Transverse colon (tissue), 4 donors: ENCODE data around the gene SPTBN1.

Source experiments
- EP300 ChIP-seq: sonication (generic); formaldehyde crosslinking; IDR thresholded peaks from one replicate; pipeline ENCODE4 v1.6.1; 2017; ENCODE audit warnings: antibody characterized with exemption, low read depth
- POLR2A ChIP-seq: fragments of 450-650 bp; IDR thresholded peaks from one replicate; pipeline ENCODE4 v1.6.1; 2016; ENCODE audit warnings: antibody characterized with exemption, mild to moderate bottlenecking, moderate library complexity
- POLR2AphosphoS5 ChIP-seq, 3 donors: sonication (generic); formaldehyde crosslinking; IDR thresholded peaks; one replicate each; pipeline ENCODE4 v1.6.1; 2016; ENCODE audit warnings: antibody characterized with exemption in 3 of 3
- TF ChIP-seq, protein P1 (sequence below), 5 experiments: fragments of 200-600 bp in 3 of 5; fragments of 450-650 bp in 2 of 5; sonication (generic) in 3 of 5; IDR thresholded peaks; 1 replicate in 2 of 5; 2 replicates in 3 of 5; pipeline ENCODE4 v1.5.1; 2016 to 2017; ENCODE audit warnings: antibody characterized with exemption in 5 of 5, inconsistent platforms in 3 of 5, mild to moderate bottlenecking in 2 of 5, moderate library complexity in 1 of 5

DNA sequence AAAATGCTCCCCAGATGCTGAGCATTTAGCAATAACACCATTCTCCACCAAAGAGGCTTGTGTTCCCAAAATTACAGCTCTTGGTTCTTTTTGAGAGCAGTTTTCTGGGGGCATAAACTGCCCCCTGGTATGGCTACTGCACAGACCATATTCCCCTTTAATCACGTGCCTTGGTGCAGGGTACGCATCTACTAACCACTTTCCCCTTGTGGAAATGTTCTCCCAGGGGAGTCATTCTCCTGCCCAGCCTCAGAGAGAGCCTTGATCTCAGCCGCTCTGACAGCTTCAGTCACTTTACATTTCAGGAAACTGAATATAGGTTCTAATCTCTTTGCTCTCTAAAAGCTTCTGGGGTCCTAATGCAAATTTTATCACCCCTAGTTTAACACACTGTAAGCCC is 222.6 kb downstream of the SPTBN1 start:
- TF ChIP-seq, protein P1, sequence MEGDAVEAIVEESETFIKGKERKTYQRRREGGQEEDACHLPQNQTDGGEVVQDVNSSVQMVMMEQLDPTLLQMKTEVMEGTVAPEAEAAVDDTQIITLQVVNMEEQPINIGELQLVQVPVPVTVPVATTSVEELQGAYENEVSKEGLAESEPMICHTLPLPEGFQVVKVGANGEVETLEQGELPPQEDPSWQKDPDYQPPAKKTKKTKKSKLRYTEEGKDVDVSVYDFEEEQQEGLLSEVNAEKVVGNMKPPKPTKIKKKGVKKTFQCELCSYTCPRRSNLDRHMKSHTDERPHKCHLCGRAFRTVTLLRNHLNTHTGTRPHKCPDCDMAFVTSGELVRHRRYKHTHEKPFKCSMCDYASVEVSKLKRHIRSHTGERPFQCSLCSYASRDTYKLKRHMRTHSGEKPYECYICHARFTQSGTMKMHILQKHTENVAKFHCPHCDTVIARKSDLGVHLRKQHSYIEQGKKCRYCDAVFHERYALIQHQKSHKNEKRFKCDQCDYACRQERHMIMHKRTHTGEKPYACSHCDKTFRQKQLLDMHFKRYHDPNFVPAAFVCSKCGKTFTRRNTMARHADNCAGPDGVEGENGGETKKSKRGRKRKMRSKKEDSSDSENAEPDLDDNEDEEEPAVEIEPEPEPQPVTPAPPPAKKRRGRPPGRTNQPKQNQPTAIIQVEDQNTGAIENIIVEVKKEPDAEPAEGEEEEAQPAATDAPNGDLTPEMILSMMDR (IDR thresholded peaks at IDR 0.05): no peak
- TF ChIP-seq POLR2A (no peak), EP300 (no peak), POLR2AphosphoS5 (IDR thresholded peaks at IDR 0.05) (no peak)
